GM23248 (cell line): ENCODE results near the gene OR5C1.

Experiments
- EZH2 ChIP-seq: fragments of 200-600 bp; sonication (generic); IDR thresholded peaks from 2 replicates; pipeline ENCODE4 v1.6.1; 2018; ENCODE audit warnings: antibody characterized with exemption, mild to moderate bottlenecking; ENCODE audit not compliant: insufficient read depth, poor library complexity, severe bottlenecking
- EZH2phosphoT487 ChIP-seq: fragments of 200-600 bp; sonication (generic); IDR thresholded peaks from 2 replicates; pipeline ENCODE4 v1.6.1; 2018; ENCODE audit warnings: antibody characterized with exemption, moderate library complexity, mild to moderate bottlenecking, low read depth; ENCODE audit not compliant: insufficient read depth

DNA sequence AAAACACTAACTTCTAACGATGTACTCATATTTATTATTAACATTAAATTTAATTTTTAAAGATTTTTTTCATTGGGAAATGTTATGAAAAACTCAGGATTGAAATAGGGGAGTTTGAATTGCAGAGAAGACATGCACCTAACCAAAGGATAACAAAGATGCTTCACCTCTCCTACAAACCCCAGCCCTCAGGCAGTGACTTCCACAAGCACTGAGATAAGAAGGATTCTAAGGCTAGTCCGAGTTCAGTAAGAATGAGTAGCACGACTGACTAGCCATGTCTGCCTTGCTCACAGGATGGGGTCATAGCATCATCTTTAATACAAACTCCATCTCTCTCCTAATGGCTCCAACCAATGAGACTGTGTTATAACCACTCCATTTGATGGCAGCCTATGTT is 7.1 kb upstream of the OR5C1 start:
- TF ChIP-seq EZH2: no peak
- no peak for TF ChIP-seq EZH2phosphoT487
